Trophoblast cell (in vitro differentiated cells and primary cell): ENCODE results near the gene KCNMA1.

Experiments
- DNase-seq, 2 donors: peaks; one replicate each; pipeline ENCODE4 v3.0.0-alpha.2; 2016
- H2AFZ ChIP-seq: 2 replicates; pipeline ENCODE4 v1.6.1; 2013; ENCODE audit warnings: low read length, moderate library complexity, mild to moderate bottlenecking; ENCODE audit not compliant: insufficient read depth, poor library complexity
- H2AK5ac ChIP-seq: 2 replicates; pipeline ENCODE4 v1.6.1; 2013; ENCODE audit warnings: mild to moderate bottlenecking, low read length
- H2BK120ac ChIP-seq: 2 replicates; pipeline ENCODE4 v1.6.1; 2013; ENCODE audit warnings: low read length, mild to moderate bottlenecking, moderate library complexity; ENCODE audit not compliant: insufficient read depth, poor library complexity
- H2BK12ac ChIP-seq: 2 replicates; pipeline ENCODE4 v1.6.1; 2013; ENCODE audit warnings: mild to moderate bottlenecking, low read length, moderate library complexity
- H2BK5ac ChIP-seq: 2 replicates; pipeline ENCODE4 v1.6.1; 2013; ENCODE audit warnings: low read length, low read depth, moderate library complexity, mild to moderate bottlenecking; ENCODE audit not compliant: poor library complexity
- H3K14ac ChIP-seq: 2 replicates; pipeline ENCODE4 v1.6.1; 2013; ENCODE audit warnings: mild to moderate bottlenecking, low read length
- H3K18ac ChIP-seq: 2 replicates; pipeline ENCODE4 v1.6.1; 2013; ENCODE audit warnings: mild to moderate bottlenecking, low read length
- H3K23ac ChIP-seq: 2 replicates; pipeline ENCODE4 v1.6.1; 2013; ENCODE audit warnings: low read length
- H3K27ac ChIP-seq: 2 replicates; pipeline ENCODE4 v1.5.1; 2013; ENCODE audit warnings: low read depth, mild to moderate bottlenecking, inconsistent platforms, low read length, moderate library complexity
- H3K27me3 ChIP-seq: 2 replicates; pipeline ENCODE4 v1.6.1; 2013; ENCODE audit warnings: inconsistent platforms, mild to moderate bottlenecking, low read length, moderate library complexity; ENCODE audit not compliant: insufficient read depth
- H3K36me3 ChIP-seq, 2 experiments: 1 replicate in 1 of 2; 2 replicates in 1 of 2; pipeline ENCODE4 v1.6.1; 2013; ENCODE audit warnings: low read length in 2 of 2, mild to moderate bottlenecking in 2 of 2, moderate library complexity in 1 of 2; ENCODE audit not compliant: insufficient read depth in 2 of 2, control insufficient read depth in 1 of 2
- H3K4ac ChIP-seq: 2 replicates; pipeline ENCODE4 v1.6.1; 2013; ENCODE audit warnings: low read depth, mild to moderate bottlenecking, low read length, moderate library complexity
- H3K4me1 ChIP-seq, 2 experiments: 1 replicate in 1 of 2; 2 replicates in 1 of 2; pipeline ENCODE4 v1.6.1; 2013; ENCODE audit warnings: low read length in 2 of 2, mild to moderate bottlenecking in 2 of 2, moderate library complexity in 1 of 2; ENCODE audit not compliant: insufficient read depth in 2 of 2, control insufficient read depth in 1 of 2
- H3K4me2 ChIP-seq: 2 replicates; pipeline ENCODE4 v1.6.1; 2013; ENCODE audit warnings: inconsistent platforms, mild to moderate bottlenecking, low read length, moderate library complexity
- H3K4me3 ChIP-seq: 2 replicates; pipeline ENCODE4 v1.5.1; 2013; ENCODE audit warnings: mild to moderate bottlenecking, low read depth, low read length, inconsistent platforms
- H3K79me1 ChIP-seq: one replicate; pipeline ENCODE4 v1.6.1; 2013; ENCODE audit warnings: low read length
- H3K79me2 ChIP-seq: 2 replicates; pipeline ENCODE4 v1.6.1; 2013; ENCODE audit warnings: low read length, mild to moderate bottlenecking; ENCODE audit not compliant: control insufficient read depth, insufficient read depth, poor library complexity
- H3K9ac ChIP-seq: 2 replicates; pipeline ENCODE4 v1.6.1; 2013; ENCODE audit warnings: mild to moderate bottlenecking, low read length
- H3K9me3 ChIP-seq: 2 replicates; pipeline ENCODE4 v1.6.1; 2013; ENCODE audit warnings: low read depth, mild to moderate bottlenecking, control low read depth, inconsistent platforms, low read length; ENCODE audit not compliant: insufficient read depth
- H4K12ac ChIP-seq: 2 replicates; pipeline ENCODE4 v1.6.1; 2013; ENCODE audit warnings: low read depth, mild to moderate bottlenecking, low read length, moderate library complexity
- H4K8ac ChIP-seq: 2 replicates; pipeline ENCODE4 v1.6.1; 2013; ENCODE audit warnings: low read depth, mild to moderate bottlenecking, low read length, moderate library complexity
- H4K91ac ChIP-seq: one replicate; pipeline ENCODE4 v1.6.1; 2013; ENCODE audit warnings: low read depth, mild to moderate bottlenecking, low read length, moderate library complexity
- WGBS: extraction: QIAGEN DNeasy Blood & Tissue Kit; methylation state at CpG from one replicate; pipeline ENCODE4 v1.1.7; 2013; ENCODE audit warnings: missing lambda C conversion rate; ENCODE audit not compliant: insufficient read length, insufficient coverage; ENCODE audit errors: extremely low coverage; 5-methylcytosine and 5-hydroxymethylcytosine counted together

Gene KCNMA1

DNA sequence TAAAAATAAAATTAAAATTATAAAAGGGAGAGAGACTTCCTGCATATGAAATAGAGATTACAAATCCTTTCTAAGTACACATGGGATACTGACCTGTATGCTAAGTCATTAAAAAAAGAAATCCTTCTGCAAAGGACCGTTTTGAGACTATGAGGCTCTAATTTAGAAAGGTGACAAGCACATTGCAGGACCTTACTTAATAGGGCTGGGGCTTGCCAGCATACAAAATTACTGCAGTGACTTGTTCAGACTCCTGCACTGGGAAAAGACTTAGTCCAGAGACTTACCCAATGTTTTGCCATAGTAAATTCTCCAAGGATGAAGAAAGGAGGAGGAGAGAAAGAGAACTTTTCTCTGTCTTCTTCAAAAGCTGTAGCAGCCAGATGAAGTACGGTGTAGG, 193.6 kb downstream of the KCNMA1 start:
- Histone ChIP-seq H2BK5ac (no peak overlapping the region), H3K9ac (no peak overlapping the region), H3K4me3 (no peak overlapping the region), H3K14ac (no peak overlapping the region), H3K4me2 (no peak overlapping the region), H3K27ac (no peak overlapping the region), H3K4ac (no peak overlapping the region), H3K79me2 (no peaks in the 10 kb centered on the region), H3K36me3 (peaks cover 7% of the 10 kb centered on the region in 2 experiments), H3K27me3 (no peaks in the 10 kb centered on the region), H2AFZ (no peak overlapping the region), H2BK12ac (no peak overlapping the region), H4K12ac (no peak overlapping the region), H3K9me3 (no peaks in the 10 kb centered on the region), H4K8ac (no peak overlapping the region), H2AK5ac (no peak overlapping the region), H3K79me1 (peaks cover 4% of the 10 kb centered on the region), H3K4me1 (peaks cover 15 to 16% of the 10 kb centered on the region in 2 experiments), H2BK120ac (no peak overlapping the region), H3K18ac (no peak overlapping the region), H3K23ac (no peak overlapping the region), H4K91ac (no peak overlapping the region)
- DNase-seq = no peak
- no CpG with 5 or more reads among the region's 2 CpGs for WGBS

DNA sequence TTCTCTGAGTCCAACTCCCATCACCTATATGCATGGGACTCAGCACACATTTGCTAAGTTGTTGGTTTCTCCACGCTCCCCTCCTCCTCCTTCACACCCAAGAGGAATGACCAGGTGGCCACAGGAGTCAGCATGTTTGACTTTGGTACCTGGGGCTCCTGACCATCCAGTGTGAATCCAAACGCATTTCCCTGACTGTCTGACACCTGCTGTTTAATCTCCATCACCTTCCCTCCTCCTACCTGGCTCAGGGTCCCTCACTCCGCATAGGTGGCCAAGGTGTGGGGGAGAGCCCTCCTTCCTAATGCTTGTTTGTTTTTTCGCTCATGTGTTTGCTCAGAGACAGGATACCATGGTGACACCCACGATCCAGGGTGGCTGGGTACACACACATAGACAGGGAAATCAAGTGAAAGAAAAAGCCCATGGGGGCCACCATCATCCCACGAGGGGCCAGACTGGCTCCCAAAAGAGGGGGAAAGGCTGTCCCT, 194.9 kb downstream of the KCNMA1 start:
- Histone ChIP-seq H3K36me3 (peaks cover 7% of the 10 kb centered on the region in 2 experiments), H4K91ac (no peak overlapping the region), H3K9me3 (no peaks in the 10 kb centered on the region), H3K27ac (no peak overlapping the region), H3K79me2 (no peaks in the 10 kb centered on the region), H4K8ac (no peak overlapping the region), H3K4ac (no peak overlapping the region), H3K9ac (no peak overlapping the region), H4K12ac (no peak overlapping the region), H3K4me3 (no peak overlapping the region), H3K14ac (no peak overlapping the region), H2BK12ac (no peak overlapping the region), H3K27me3 (no peaks in the 10 kb centered on the region), H2AFZ (no peak overlapping the region), H3K23ac (no peak overlapping the region), H3K18ac (no peak overlapping the region), H3K79me1 (peaks cover 5% of the 10 kb centered on the region), H3K4me2 (no peak overlapping the region), H2BK120ac (no peak overlapping the region), H3K4me1 (peaks cover 17 to 18% of the 10 kb centered on the region in 2 experiments), H2AK5ac (no peak overlapping the region), H2BK5ac (no peak overlapping the region)
- DNase-seq = no peak
- WGBS = no CpG with 5 or more reads among the region's 6 CpGs

DNA sequence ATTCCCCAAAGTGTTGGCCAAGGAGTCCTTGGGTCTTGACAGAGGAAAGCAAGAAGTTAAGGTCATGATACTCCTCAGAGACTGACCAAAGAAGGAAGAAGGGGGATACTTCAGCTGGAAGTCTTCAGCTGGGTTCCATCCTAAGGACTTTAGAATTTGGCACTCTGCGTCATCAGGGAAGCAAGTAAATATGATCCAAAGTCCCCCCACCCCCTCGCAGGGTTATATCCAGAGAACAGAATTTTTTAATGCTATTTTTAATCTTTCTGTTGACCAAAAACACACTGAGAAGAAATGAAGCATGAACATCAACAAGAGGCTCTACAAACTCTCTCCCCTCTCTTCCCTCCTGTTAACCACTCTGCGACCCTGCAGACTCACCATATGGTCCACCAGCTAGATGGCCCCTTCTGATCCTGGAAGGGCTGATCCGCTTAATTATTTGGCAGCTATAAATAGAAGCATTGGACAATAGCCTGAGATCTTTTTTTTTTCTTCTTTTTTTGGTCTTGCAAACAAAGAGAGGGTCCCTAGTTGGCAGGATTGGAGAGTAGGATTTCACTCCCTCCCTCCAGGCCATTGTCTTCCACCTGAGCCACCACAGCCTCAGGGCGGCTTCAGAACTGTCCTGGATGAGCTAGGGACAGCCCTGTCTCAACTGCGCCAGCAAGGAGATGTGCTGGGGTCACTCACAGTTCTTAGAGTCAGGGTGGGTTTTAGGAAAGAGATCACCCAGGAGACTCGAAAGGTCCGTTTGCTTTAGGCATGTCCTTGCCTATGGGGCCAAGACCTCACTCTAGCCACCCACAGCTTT, 196.0 kb downstream of the KCNMA1 start:
- no peak overlapping the region for H3K23ac ChIP-seq
- H2BK5ac ChIP-seq = no peak overlapping the region
- H3K79me2 ChIP-seq = peaks cover 2% of the 10 kb centered on the region
- H2BK120ac ChIP-seq = no peak overlapping the region
- peaks cover 17 to 21% of the 10 kb centered on the region in 2 experiments for H3K4me1 ChIP-seq
- peak overlapping the region; percentile 20 for H4K91ac ChIP-seq
- H3K4me3 ChIP-seq = no peak overlapping the region
- DNase-seq = no peak
- no peak overlapping the region for H2AFZ ChIP-seq
- no peak overlapping the region for H3K4ac ChIP-seq
- H4K12ac ChIP-seq = no peak overlapping the region
- no peaks in the 10 kb centered on the region for H3K9me3 ChIP-seq
- no peak overlapping the region for H4K8ac ChIP-seq
- H3K18ac ChIP-seq = no peak overlapping the region
- no peak overlapping the region for H2AK5ac ChIP-seq
- WGBS = no CpG with 5 or more reads among the region's 8 CpGs
- no peaks in the 10 kb centered on the region for H3K27me3 ChIP-seq
- peak overlapping the region; percentile 5 for H2BK12ac ChIP-seq
- H3K36me3 ChIP-seq = peaks cover 1 to 2% of the 10 kb centered on the region in 2 experiments
- peaks cover 5% of the 10 kb centered on the region for H3K79me1 ChIP-seq
- H3K9ac ChIP-seq = no peak overlapping the region
- peak overlapping the region; percentile 0 for H3K14ac ChIP-seq
- H3K4me2 ChIP-seq = no peak overlapping the region
- no peak overlapping the region for H3K27ac ChIP-seq

DNA sequence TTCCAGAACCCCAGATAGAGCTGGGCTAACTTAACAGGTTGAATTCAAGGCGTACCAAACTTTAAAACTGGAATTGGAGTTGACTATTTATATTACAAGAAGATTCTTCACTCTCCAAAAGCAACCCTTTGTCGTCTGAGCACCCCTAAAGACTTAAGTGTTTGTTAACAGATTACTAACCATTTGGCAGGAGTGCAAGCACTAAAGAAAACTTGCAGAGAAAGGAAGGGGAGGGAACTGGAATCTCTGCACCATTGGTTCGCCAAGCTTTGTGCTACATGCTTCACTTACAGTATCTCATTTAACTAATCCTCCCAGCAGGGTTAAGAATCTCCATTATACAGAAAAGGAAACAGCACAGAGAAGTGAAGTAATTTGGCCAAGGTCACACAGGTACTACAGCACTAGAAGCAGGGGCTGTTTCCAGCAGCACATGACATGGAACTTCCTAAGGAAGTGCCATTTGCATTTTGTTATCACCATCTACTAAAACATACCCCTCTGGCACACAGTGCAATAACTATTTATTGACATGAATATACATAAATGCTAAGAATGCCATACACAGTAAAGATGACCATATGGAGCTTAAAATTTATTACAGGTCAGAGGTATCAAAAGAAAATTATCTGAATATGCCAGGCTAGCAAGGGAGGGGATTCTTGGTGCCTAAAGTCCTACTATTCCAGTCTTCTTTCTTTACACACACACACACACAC, 201.2 kb downstream of the KCNMA1 start:
- Histone ChIP-seq H3K18ac (peak overlapping the region; percentile 68), H3K23ac (no peak overlapping the region), H2AK5ac (no peak overlapping the region), H3K36me3 (peaks cover 0 to 1% of the 10 kb centered on the region in 2 experiments), H3K27ac (peak overlapping the region; percentile 8), H2BK12ac (peak overlapping the region; percentile 83), H2BK5ac (peak overlapping the region; percentile 72), H4K91ac (peak overlapping the region; percentile 92), H3K79me2 (peaks cover 5% of the 10 kb centered on the region), H2AFZ (peak overlapping the region; percentile 27), H4K8ac (peak overlapping the region; percentile 60), H3K27me3 (no peaks in the 10 kb centered on the region), H4K12ac (no peak overlapping the region), H3K79me1 (peaks cover 30% of the 10 kb centered on the region), H3K9ac (no peak overlapping the region), H3K4me1 (peaks cover 16 to 18% of the 10 kb centered on the region in 2 experiments), H3K9me3 (no peaks in the 10 kb centered on the region), H3K4me2 (no peak overlapping the region), H3K4ac (peak overlapping the region; percentile 95), H3K14ac (peak overlapping the region; percentile 80), H3K4me3 (no peak overlapping the region), H2BK120ac (peak overlapping the region; percentile 70)
- no CpG with 5 or more reads among the region's 3 CpGs for WGBS
- no peak for DNase-seq
